Stimulated activated CD4-positive, alpha-beta T cell treated with anti-CD3 and anti-CD28 coated beads, Interleukin-2, amount 100 ng/mL, for 24 hours (primary cell): ENCODE results near the gene CBX6.
"Not testable (repeated sequence)": the region's sequence is repeated elsewhere in the genome, so short reads cannot be mapped to it uniquely, and the experiment has no call there.

ENCODE experiments used
- DNase-seq, 2 donors: peaks; one replicate each; pipeline ENCODE4 v3.0.0-alpha.2; 2020

Gene CBX6

DNA sequence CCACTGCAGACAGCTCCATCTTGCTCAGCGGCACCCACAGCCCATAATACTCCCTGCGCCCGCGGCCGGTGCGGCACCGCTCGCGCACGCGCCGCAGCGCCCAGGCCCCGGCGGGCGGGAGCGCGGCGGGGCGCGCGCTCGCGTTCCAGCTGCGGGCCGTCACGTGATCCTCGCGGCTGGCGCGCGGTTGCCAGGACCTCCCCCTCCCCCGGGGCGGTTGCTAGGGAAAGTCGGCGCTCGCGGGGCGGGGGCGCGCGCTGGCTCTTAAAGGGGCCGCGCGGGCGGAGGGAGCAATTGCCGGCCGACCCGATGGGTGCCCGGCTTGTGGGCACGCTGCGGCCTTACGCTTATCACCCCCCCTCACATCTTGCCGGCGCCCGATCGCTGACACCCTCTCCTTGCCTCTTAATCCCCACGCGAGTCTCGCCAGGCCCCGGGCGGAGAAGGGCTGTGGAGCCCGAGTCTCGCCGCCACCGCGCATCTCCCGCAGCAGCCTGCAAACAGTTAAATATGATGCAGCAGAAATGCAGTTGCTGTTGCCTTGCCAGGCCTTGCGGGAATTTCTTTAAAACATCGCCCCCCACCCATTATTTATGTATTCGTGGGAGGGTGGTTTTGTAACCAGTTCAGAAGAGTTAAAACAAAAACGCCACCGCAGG, at the start of gene CBX6:
TSS of gene CBX6 (minus strand) at position 45 of the 659 bp plus-strand sequence. CDS start at position 19, 26 bp downstream.
- DNase-seq, result peak; percentile 94 to 97

DNA sequence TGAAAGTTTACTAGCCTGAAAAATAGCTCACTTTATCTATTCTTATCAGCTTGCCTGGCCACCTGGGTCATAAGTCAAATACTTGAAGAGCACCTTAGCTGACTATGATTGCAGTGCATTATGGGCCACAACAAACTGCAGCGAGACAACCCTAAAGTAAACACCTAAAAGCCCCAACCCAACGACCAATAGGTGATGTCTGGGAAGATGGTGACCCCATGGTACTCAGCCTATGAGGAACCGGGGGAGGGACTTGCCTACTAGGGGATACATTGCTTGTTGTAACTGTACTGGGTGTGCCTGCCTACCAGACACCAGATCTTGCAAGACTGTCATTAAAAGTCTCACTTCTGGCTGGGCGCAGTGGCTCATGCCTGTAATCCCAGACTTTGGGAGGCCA, 49.8 kb upstream of the CBX6 start:
- no peak for DNase-seq

DNA sequence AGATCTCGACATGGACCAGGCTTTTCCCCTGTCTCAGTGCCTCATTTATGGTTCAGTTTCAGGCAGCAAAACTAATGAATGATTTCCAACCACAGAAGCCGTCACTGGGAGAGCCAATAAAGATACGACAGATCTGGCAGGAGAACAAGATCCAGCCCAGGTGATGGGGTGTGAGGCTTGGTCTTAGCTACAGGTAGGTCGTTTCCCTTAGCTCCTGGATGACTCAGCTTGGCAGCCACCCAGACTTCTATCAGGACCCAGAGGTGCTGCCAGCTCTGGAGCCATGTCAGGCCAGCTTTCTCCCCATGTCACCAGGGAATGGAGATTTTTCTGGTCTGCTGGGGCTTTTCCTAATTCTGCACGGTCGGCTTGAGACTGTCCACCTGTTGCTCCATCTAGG, 49.1 kb upstream of the CBX6 start:
- DNase-seq, result no peak

DNA sequence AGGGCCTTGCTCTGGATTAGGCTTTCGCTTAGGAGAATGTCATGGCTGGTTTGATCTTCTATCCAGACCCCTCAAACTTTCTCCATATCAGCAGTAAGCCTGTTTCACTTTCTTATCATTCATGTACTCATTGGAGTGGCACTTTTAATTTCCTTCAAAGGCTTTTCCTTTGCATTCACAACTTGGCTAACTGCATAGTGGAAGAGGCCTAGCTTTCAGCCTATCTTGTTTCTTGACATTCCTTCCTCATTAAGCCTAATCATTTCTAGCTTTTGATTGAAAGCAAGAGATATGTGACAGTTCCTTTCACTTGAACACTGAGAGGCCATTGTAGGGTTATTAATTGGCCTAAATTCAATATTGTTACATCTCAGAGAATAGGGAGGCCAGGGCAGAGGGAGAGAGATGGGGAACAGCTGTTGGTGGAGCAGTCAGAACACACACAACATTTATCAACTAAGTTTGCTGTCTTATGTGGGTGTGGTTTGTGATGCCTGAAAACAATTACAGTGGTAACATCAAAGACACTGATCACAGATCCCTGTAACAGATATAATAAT, 47.7 kb upstream of the CBX6 start:
- DNase-seq, result no peak

DNA sequence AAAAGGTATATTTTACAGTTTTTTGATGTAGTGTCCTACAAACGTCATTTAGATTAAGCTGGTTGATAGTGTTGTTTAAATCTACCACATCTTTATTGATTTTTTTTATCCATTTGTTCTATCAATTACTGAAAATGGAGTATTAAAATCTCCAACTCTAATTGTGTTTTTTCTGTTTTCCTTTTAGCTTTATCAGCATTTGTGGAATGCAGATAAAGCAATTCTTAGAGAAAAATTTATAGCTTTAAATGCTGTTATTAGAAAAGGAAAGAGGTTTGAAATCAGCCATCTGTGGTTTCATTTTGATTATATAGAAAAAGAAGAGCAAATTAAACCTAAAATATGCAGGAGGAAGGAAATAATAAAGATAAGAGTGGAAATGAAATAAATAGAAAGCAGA, 39.4 kb upstream of the CBX6 start:
- DNase-seq, result no peak

DNA sequence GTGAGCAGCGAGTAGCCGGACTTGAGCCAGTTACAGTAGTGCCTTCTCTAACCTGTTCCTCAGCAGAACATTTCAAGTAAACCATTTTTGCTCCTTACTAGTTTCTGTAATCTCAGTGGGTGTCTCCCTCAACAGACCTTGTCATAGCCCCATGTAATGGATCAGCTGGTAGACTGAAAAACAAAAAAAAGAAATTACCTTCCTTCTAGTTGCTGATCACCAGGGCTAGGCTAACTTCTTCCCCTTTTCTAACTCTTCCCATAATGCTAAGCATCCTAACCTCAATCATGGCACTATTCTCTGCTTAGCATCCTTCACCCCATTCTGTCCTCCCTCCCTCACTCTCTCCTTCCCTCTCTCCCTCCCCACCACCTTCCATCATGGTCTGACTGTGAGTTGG, 35.8 kb upstream of the CBX6 start:
- DNase-seq, result no peak

DNA sequence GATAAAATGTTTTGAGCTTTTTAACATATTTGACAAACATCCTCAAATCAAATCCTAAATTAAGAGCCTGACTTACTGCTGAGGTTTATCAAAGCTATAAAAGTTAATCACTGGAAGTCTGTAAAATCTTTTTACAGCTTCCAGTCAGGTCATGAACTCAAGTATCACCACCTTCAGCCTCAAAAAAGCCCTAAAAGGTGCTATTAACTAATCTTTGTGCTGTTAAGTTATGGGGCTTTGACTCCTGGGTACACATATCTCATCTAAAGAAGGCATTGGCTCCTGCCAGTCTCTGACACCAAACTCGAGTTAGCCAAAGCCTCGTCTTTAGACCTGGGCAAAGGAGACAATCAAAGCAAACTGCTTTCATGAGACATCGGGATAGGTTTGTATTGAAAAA, 34.0 kb upstream of the CBX6 start:
- no peak for DNase-seq

DNA sequence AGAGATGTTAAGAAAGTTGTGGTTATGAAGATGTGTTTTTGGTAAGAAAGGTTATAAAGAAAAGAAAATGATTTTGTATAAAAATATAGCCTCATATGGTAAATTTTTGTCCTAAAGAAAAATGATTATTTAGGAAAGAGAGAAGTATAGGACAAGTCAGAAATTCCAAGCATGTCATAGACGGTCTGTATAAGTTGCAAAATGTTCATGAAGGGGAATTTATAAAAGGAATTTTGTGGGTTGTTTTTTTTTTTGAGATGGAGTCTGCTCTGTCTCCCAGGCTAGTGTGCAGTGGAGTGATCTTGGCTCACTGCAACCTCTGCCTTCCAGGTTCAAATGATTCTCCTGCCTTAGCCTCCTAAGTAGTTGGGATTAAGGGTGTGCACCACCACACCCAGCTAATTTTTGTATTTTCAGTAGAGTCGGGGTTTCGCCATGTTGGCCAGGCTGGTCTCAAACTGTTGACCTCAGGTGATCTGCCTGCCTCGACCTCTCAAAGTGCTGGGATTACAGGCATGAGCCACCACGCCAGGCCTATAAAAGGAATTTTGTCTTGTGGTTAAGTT, 32.1 kb upstream of the CBX6 start:
- not testable (repeated sequence) for DNase-seq

DNA sequence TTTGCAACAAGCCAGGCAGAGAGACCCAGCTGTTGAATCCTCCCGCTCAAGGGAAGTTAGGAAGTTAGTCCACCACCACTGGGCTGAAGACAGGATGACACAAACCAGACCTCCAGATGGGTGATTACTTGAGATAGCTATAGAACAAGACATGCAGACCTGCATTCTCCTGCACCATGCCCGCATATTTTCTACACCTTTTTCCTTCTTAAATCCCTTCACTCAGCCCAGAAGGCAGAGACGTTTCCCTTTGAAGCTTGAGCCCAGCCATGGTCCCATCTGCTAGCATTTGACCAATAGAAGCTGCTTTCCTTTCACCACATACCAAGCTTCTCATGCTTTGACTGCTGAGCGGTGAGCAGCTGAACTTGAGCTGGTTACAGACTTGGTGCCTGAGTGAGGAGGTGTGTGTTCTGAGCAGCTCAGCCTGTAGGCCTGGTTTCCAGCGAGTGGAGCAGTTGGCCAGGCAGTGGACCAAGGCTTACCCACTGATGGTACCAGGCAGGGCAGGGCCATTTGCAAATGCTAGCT, 29.2 kb upstream of the CBX6 start:
- no peak for DNase-seq

DNA sequence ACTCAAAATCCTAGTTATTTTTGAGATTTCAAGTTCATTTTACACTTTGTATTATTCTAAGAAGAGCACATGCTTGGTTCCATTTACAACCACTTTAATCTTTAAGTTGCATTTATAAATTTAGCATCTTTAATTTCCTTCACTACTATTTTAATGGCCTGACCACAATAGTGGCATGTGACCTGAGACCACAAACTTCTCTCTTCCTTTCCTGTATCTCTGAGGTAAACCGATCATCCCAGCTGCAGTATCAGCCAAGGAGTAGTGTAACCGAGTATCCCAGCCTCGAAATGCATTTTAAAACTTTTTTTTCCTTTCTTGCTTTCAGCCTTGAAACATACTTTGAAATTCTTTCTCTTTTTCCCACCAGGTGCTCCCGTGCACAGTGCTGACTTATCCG, 28.7 kb upstream of the CBX6 start:
- no peak for DNase-seq

DNA sequence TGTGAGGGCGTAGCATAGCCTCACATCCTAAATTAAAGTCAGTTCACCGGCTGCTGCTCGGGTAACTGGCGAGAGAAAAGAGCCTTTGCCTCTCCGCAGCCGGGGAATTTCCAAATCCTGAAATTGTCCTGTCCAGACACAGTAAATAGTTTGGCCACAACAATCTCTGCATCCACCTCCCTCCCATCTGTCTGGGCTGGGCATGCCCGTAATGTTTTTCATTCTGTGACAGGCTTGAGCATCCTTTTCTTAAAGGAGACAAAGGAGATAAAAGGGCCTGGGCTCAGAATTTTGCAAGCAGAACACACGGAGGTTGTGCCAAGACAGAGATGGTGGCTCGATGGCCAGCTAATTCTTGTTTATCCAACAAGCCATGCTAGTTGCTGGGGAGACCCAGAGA, 19.2 kb upstream of the CBX6 start:
- DNase-seq, result no peak

DNA sequence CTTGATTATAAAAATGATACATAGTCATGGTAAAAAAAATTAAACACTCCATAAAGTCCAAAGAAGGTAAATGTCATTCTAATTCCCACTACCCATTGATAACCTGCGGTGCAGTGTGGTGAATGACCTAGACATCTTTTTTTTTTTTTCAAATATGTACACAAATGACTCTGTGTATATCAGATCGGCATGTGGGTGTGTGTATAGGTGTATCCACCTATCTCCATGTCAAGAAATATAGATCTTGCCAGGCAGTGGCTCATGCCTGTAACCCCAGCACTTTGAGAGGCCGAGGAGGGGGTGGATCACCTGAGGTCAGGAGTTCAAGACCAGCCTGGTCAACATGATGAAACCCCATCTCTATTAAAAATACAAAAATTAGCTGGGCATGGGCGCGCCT, 18.4 kb upstream of the CBX6 start:
- no peak for DNase-seq

DNA sequence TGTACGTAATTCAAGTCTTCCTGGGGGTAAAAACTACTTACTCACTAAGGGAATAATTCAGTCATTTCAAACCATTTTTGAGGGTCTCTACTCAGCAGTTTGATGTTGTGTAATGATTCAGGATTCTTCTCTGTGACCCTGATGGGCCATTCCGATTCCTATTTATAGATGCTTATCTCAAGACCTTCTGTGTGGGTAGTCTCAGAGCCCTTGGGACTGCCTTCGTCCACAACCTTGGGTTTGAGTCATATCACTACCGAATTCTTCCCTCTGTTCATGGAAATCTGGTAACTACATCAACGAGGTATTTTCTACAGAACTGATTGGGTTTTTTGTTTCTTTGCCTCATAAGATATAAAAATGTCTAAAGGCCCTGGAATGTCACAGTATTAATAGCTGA, 14.3 kb upstream of the CBX6 start:
- no peak for DNase-seq

DNA sequence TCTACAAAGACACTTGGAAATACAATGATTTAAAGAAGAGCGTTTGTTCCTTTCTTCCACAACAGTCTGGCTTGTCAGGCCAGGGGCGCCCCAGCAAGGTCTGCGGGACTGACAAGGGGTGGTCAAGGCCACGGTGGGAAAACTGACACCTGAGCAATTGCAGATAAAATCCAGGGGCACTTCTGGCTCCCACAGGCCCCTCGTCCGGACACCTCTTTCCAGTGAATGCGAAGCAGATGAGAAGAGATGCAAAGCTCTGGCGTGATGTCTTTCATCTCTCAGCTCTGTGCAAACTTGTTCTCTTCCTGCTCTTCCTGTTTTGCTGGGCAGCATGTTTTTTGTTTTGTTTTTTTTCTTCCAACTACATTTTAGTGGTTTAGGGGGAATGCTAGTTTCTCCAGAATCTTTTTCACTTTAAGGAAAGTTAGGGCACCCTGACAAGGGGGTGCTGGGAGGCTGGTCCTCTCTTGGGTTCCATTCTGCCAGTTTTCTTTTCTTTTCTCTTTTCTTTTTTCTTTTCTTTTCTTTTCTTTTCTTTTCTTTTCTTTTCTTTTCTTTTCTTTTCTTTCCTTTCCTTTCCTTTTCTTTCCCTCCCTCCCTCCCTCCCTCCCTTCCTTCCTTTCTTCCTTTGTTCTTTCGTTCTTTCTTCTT, 11.1 kb upstream of the CBX6 start:
- no peak for DNase-seq

DNA sequence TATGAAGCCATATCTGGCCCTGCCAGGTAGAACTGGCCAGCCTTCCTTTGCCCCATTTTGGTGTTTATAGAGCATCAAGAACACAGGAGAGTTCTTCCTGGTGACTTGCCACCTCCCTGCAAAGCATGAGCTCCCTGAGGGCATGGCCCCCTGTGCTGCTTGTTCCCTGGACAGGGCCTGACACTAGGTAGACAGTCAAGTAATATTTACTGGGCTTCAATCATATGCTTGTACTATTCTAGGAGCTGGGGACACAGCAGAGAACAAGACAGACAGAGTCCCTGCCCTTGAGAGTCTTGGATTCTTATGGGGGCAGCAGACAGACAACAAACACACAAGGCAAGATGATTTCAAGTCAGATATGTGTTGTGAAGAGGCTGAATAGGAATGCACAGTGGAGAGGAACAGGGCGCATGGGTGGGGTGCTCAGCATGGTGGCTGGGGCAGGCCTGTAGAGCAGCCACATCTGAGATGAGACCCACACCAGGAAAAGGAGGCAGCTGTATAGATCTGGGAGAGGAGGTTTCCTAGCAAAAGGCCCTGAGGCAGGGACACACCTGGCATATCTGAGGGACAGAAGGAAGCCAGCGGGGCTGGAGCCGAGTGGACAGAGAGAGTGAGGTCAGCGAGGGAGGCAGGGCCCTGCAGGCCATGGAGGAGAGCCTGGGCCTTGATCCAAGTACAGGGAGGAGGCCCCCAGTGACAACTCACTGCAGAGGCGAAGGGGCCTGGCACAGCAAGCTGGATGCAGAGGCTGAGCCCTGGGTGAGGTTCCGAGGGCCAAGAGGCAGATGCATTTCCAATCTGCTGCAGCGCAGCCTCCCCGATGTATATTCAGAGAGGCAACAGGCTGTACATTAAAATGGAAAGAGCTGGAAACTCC, 10.2 kb upstream of the CBX6 start:
- no peak for DNase-seq

DNA sequence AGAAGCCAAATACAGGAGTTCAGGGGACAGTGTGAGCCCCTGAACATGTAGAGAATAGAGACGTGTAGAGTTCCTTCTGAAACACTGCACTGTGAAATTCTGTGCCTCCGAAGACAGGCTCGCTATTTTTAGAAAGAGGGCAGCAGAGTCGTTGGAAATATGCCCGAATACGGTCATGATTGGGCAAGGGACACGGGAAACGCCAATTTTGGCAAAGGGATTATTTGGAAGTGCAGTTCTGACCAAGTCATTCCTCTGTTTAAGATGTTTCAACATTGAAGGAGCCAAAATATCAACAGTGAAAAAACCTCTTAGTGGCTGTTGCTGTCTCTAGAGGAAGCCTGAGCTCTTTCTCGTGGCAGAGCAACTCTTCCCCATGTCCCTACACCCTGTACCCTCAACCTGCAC, 9.5 kb upstream of the CBX6 start:
- DNase-seq, result no peak

DNA sequence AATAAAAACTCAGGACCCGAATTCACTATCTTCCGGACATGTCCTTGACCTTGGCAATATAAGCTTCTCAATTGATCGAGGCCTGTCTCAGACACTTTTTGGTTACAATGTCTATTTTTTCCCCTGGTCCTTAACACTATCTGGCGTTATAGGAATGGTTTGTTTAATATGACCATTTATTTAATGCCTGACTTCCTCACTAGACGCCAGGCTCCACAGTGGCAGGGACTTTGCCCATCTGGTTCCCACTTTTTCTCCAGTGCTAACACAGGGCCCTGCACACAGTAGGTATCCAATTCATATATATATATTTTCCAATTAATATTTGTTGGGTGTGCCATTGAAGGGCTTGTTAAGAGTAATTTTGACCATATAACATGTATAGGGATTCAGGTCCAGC, 7.9 kb upstream of the CBX6 start:
- DNase-seq, result no peak

DNA sequence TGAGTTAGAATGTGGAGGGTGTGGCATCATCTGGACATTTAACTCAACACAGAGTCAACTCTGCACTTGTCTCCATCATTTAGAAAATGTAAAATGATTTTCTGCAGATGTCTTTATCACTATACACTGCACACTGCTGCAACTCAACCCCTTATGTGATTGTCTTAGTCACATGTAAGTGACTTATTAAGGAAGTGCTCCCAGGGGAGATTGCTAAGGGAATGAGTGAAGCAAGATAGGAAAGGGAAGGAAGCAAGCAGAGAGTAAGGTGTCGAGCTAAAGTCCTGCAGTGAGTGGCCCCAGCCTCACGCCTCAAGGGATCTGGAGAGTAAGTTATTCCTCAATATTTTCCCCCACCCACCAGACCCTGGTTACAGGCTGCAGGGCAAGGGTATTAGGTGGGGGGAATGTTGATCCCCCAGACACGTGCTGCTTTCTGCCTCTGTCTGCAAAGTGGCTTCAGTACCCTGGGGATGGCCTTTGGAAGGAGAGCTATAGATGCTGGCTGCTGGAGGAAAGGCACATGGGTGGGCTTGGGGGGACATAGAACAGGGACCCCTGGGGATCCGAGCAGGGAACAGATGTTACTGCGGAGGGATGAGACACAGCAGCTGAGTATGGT, 7.2 kb upstream of the CBX6 start:
- no peak for DNase-seq

DNA sequence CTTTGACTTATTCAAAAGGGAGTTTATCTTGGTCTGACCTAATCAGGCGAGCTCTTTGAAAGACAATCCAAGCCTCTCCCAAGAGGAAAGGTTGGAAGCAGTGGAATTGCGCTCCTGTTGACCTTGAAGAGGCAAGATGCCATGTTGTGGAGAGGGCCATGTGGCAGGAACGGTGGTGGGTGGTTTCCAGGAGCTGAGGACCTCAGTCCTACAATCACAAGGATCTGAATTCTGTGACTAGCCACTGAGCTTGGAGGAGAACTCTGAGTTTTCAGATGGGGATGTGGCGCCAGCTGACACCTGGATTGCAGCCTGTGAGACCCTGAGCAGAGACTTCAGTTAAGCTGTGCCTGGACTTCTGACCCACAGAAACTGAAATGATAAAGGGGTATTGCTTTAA, 6.0 kb upstream of the CBX6 start:
- no peak for DNase-seq

DNA sequence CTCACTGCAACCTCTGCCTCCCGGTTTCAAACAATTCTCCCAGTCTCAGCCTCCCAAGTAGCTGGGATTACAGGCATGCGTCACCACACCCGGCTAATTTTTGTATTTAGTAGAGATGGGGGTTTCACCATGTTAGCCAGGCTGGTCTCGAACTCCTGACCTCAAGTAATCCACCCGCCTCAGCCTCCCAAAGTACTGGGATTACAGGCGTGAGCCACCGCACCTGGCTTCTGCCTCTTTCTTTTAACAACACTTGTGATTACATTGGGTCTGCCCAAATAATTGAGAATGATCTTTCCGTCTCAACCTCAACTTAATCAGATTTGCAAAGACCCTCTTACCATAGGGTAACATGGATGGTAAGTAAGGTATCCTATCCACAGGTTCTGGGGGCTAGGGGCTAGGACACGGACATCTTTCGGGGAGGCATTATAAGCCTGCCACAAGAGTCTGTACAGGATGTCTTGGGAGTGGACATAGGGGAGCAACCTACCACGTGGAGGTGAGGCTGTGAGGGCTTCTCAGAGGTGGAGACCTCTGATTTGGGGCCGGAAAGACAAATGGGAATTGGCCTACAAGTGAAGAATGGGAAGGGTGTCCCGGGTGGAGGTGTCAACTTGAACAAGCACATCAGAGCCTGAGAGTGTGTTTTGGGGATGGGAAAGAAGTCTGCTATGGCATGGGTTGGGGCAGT, 2.7 kb upstream of the CBX6 start:
- no peak for DNase-seq

DNA sequence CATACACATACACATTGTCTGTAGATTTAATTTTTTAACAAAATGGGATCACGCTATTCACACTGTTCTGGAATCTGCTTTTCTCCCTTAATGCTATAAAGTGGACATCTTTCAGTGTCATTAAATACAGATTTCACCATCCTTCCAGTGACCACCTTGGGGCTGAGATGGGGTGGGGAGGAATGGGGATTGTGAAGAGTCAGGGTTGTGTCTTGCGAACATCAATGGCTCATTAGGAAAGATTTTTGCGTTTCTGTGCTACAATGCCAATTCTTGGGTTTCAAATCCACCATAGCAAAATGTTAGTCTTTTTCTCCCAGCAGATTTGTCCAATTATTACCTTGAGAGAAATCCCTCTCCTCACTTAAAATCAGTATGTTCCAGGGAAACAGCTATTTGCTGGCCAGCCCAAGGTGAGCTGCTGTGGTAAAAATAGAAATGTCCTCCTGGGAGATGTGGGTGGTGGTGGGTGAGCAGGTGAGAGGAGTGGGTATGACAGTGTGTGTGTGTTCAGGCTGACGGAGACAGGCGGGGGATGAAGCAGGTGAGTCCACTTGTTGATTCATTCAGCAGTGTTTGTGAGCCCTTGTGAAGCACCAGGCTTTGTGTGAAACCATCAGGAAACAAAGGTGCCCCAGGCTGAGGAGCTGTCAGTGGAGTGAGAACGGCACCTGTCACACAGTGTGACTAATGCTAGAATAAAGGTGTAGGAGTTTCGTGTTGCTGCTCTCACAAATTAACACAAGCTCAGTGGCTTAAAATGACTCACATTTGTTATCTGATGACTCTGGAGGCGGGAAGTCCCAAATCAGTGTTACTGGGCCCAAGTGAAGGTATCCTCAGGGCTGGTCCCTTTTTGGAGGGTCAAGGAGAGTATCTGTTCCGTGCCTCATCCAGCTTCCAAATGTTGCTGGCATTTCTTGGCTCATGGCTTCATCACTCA, 1.7 kb upstream of the CBX6 start:
- DNase-seq, result peak; percentile 71 to 77
